Measurements from ENCODE around the gene OBI1.
"Not testable (repeated sequence)": the region's sequence is repeated elsewhere in the genome, so short reads cannot be mapped to it uniquely, and the experiment has no call there.

OBI1 gene

GRCh38 chr13:78647109-78647678 is 11.8 kb downstream of the OBI1 start:
- DNase-seq, result not testable (repeated sequence)

- DNase-seq, result no peak
Measured at GRCh38 chr13:78638216-78638615, 20.7 kb downstream of the OBI1 start.

- DNase-seq, result no peak
Measured at GRCh38 chr13:78636495-78636894, 22.5 kb downstream of the OBI1 start.

- DNase-seq, result no peak
Measured at GRCh38 chr13:78632996-78633395, 26.0 kb downstream of the OBI1 start.

GRCh38 chr13:78631077-78631476 is 27.9 kb downstream of the OBI1 start:
- DNase-seq, result no peak

- no peak for DNase-seq
Measured at GRCh38 chr13:78630511-78630910, 28.4 kb downstream of the OBI1 start.

GRCh38 chr13:78625384-78625783 is 33.6 kb downstream of the OBI1 start:
- no peak for DNase-seq

- DNase-seq, result no peak
Measured at GRCh38 chr13:78623132-78623531, 35.8 kb downstream of the OBI1 start.

GRCh38 chr13:78620936-78621470 is 38.0 kb downstream of the OBI1 start:
- no peak for DNase-seq

GRCh38 chr13:78618411-78618810 is 40.5 kb downstream of the OBI1 start:
- no peak for DNase-seq

- DNase-seq, result no peak
Measured at GRCh38 chr13:78611040-78611439, 47.9 kb downstream of the OBI1 start.

GRCh38 chr13:78610381-78610883 is 48.5 kb downstream of the OBI1 start:
- DNase-seq, result no peak

GRCh38 chr13:78609464-78610205 is 49.3 kb downstream of the OBI1 start:
- no peak for DNase-seq

GRCh38 chr13:78608688-78609463 is 50.1 kb downstream of the OBI1 start:
- DNase-seq, result no peak

GRCh38 chr13:78608252-78608687 is 50.7 kb downstream of the OBI1 start:
- no peak for DNase-seq

GRCh38 chr13:78607409-78608251 is 51.3 kb downstream of the OBI1 start:
- no peak for DNase-seq

GRCh38 chr13:78606471-78607408 is 52.2 kb downstream of the OBI1 start:
- no peak for DNase-seq

- DNase-seq, result no peak
Measured at GRCh38 chr13:78604782-78605611, 54.0 kb downstream of the OBI1 start.

- DNase-seq, result no peak
Measured at GRCh38 chr13:78603240-78603957, 55.6 kb downstream of the OBI1 start, which contains the start of gene POU4F1. POU4F1 (minus strand) TSS chr13:78603552; CDS start chr13:78603326, 226 bp downstream.
